Suppressor macrophage treated with lipopolysaccharide for 1 hour (primary cell): ENCODE data around the gene CDKN2C.
"Not testable (repeated sequence)": the region's sequence is repeated elsewhere in the genome, so short reads cannot be mapped to it uniquely, and the experiment has no call there.

Experiments used
- DNase-seq, 3 donors: peaks; one replicate each; pipeline ENCODE4 v3.0.0-alpha.2; 2020 to 2022

CDKN2C gene

GRCh38 chr1:50981741-50982140 lies 11.7 kb downstream of the CDKN2C start:
- DNase-seq, result no peak

- DNase-seq, result no peak
Measured at GRCh38 chr1:50982611-50983010, 12.6 kb downstream of the CDKN2C start.

DNA sequence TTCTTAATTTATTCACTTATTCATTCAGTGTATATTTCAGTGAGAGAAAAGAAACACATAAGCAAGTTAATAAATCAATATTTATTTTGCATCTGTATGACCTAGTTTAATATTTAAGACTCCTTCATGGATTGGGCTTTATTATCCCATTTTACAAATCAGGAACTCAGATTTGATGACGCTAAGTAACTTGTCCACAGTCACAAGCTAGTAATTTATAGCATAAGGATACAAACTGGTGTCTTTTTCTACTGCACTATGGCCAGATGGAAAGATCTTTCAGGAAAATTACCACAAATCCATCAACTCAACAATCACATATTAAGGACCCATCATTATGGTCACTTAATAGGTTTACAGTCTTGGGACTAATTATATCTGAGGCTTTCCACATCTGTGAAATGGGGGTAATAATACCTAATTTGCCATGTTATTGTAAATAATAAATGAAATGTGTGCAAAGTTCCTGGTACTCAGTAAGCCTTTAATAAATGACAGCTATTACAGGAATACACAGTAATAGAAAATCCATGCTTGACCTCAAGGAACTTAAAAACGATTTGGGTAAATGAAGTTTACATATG lies 13.3 kb downstream of the CDKN2C start:
- no peak for DNase-seq

DNA sequence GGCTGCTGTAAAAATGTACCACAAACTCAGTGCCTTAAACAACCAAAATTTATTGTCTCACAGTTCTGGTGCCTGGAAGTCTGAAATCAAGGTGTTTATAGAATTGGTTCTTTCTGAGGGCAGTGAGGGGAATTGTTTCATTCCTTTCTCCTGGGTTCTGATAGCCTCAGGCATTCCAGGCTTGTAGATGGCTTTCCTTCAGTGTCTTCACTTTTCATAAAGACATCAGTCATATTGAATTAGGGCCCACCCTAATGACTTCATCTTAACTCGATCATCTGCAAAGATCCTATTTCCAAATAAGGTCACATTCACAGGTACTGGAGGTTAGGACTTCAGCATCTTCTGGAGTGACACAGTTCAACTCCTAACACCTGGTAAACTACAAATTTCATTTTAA lies 15.0 kb downstream of the CDKN2C start:
- no peak for DNase-seq

- DNase-seq, result peak in 1 of 3 donors; percentile 7
Measured at GRCh38 chr1:50986653-50987052, 16.6 kb downstream of the CDKN2C start.

GRCh38 chr1:50989694-50990093 lies 19.6 kb downstream of the CDKN2C start:
- DNase-seq, result no peak

DNA sequence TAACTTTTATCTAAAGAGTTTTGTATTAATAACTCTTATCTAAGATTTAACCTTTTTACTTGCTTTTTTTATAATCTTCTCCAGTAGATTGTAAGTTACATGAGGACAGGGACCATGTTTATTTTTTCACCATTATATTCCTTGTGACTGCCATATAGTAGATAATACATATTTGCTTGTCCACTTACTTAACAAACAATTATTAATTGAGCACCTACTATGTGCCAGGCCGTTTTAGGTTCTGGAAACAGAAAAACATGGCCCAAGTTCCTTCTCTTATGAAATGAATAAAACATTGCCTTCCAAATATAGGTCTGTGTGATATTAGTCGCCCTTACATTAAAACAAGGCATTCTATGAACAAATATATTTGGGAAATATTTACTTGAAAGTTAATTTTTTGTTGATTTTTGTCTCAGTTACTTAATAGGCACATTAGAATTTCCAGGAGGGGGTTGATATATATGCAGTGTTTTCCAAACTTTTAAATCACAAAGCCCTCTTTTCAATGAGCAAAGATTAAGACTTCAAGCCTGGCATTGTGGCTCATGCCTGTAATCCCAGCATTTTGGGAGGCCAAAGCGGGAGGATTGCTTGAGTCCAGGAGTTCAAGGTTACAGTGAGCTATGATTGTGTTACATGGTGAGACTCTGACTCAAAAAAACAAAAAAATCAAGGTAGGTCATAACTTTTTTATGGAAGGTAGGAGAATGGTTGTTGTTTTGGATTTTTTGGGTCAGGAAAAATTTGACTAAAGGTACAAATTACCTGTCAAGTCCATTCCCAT lies 22.7 kb downstream of the CDKN2C start:
- DNase-seq, result no peak

DNA sequence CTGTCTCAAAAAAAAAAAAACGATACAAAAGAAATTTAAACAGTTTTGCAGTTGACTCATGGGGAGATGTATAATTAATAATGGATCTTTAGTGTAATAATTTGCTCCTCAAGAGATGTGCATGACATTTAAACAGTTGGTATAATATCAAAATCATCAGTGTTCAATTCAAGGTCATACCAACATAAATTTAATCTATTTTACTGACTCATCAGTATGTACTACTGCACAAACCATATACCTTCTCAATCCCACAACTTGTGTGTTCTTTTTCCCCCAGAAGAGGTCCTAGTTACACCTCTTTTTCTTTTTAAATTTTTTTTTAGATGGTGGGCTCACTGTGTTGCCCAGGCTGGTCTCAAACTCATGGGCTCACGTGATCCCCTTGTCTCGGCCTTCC lies 23.6 kb downstream of the CDKN2C start:
- DNase-seq, result no peak

DNA sequence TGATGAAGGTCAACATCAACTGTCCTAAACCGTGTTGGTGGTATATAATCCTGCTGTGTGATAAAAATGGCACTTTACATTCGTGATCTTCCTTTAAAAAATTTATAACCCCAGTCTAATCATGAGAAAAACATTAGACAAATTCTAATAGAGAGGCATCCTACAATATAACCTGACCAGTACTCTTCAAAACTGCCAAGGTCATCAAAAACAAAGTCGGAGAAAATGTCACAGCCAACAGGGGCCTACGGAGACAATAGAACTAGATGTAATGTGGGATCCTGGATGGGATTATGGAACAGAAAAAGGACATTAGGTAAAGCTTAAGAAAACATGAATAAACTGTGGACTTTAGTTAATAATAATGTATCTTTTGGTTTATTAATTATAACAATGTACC lies 25.0 kb downstream of the CDKN2C start:
- DNase-seq, result no peak

GRCh38 chr1:50995651-50996050 lies 25.6 kb downstream of the CDKN2C start:
- no peak for DNase-seq

GRCh38 chr1:50996083-50996482 lies 26.0 kb downstream of the CDKN2C start:
- no peak for DNase-seq

GRCh38 chr1:50999375-50999774 lies 29.3 kb downstream of the CDKN2C start:
- not testable (repeated sequence) for DNase-seq

DNA sequence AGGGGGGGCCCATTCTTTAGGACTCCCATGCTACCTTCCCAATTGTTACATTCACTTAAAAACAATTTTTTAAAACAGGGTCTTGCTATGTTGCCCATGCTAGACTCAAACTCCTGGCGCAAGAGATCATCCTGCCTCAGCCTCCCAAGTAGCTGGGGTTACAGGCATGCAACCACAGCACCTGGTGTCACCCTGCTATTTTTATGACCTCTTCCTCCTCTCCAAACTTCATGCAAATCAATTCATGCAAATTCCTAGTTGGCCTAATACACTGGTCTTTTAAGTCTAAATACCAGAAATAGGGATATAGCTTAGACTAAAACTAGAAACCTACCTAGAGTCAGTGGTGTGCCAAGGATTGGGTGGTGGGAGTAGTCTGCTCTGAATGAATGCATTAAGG lies 30.1 kb downstream of the CDKN2C start:
- DNase-seq, result no peak

GRCh38 chr1:51000651-51001050 lies 30.6 kb downstream of the CDKN2C start:
- no peak for DNase-seq

DNA sequence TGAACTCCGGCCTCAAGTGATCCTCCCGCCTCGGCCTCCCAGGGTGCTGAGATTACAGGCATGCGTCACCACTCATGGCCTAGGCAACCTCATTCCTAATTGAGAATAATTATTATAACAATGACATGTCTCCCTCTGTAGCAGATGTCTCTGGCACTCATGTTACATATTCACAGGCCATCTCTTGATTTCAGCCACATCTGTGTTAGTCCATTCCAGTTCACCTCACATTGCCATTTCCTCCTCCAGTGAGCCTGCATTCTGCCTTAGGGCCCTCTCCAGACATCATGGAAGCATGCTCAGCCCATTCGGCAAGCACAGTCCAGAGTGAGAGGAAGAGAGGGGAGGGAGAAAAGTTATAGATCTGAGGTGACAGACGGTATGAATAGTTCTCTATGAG lies 32.5 kb downstream of the CDKN2C start:
- no peak for DNase-seq

GRCh38 chr1:51005549-51005948 lies 35.5 kb downstream of the CDKN2C start:
- DNase-seq, result not testable (repeated sequence)

- DNase-seq, result no peak
Measured at GRCh38 chr1:51009381-51009780, 39.3 kb downstream of the CDKN2C start.

DNA sequence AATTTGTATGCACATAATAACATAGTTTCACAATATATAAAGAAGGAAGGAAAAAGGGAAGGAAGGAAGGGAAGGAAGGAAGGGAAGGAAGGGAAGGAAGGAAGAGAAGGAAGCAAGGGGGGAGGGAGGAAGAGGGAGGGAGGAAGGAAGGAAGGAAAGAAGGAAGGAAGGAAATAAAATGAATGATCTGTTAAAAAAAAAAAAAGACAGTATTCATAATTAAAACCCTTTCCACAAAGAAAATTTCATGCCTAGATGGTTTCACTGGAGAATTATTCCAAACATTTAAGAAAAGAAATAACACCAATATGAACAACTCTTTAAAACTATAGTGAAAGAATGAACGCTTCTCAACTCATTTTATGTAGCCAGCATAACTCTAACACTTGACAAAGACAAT lies 44.8 kb downstream of the CDKN2C start:
- no peak for DNase-seq

GRCh38 chr1:51019811-51020210 lies 49.8 kb downstream of the CDKN2C start:
- no peak for DNase-seq
